Keratinocyte (primary cell): ENCODE measurements around the gene TNFRSF6B. TPM values are rescaled to one million over a fixed set of nuclear protein-coding genes. Genes with fewer than 3 reads are reported as not detected.

Source experiments
- DNase-seq: peaks from one replicate; pipeline ENCODE4 v3.0.0-alpha.2; 2011; ENCODE audit warnings: low read depth, missing footprints, low spot score
- FAIRE-seq: peaks from 2 replicates; lab custom pipeline; 2011; peaks lifted over from hg19 to GRCh38; lab: Jason Lieb, UNC
- H2AFZ ChIP-seq: 2 replicates; pipeline ENCODE4 v1.6.0; 2012; ENCODE audit warnings: low read length, control low read depth, inconsistent platforms; ENCODE audit not compliant: control insufficient read depth
- H3K27ac ChIP-seq: 2 replicates; pipeline ENCODE4 v1.5.1; 2011; ENCODE audit warnings: low read length; ENCODE audit not compliant: control insufficient read depth, insufficient read depth
- H3K27me3 ChIP-seq: 3 replicates; pipeline ENCODE4 v1.6.0; 2011; ENCODE audit warnings: low read length; ENCODE audit not compliant: control insufficient read depth, insufficient read depth; ENCODE audit errors: extremely low read depth
- H3K36me3 ChIP-seq, 2 experiments: 2 replicates in 1 of 2; 3 replicates in 1 of 2; pipeline ENCODE4 v1.5.1; 2011; ENCODE audit warnings: low read length in 2 of 2, mild to moderate bottlenecking in 1 of 2; ENCODE audit not compliant: control insufficient read depth in 2 of 2, insufficient read depth in 2 of 2; ENCODE audit errors: extremely low read depth in 1 of 2
- H3K4me1 ChIP-seq: 3 replicates; pipeline ENCODE4 v1.5.1; 2011; ENCODE audit warnings: low read length; ENCODE audit not compliant: control insufficient read depth, insufficient read depth; ENCODE audit errors: extremely low read depth
- H3K4me2 ChIP-seq: 3 replicates; pipeline ENCODE4 v1.6.0; 2011; ENCODE audit warnings: low read depth, low read length; ENCODE audit not compliant: control insufficient read depth, insufficient read depth; ENCODE audit errors: extremely low read depth
- H3K4me3 ChIP-seq, 3 experiments: fragments of 200-600 bp in 1 of 3; sonication (generic) in 1 of 3; 2 replicates in 2 of 3; 3 replicates in 1 of 3; pipeline ENCODE4 v1.5.1; 2011 to 2016; ENCODE audit warnings: low read length in 3 of 3, mild to moderate bottlenecking in 3 of 3, control low read depth in 2 of 3, inconsistent platforms in 1 of 3, low read depth in 1 of 3, mixed read lengths in 1 of 3, mixed run types in 1 of 3, moderate library complexity in 1 of 3; ENCODE audit not compliant: control insufficient read depth in 2 of 3, insufficient read depth in 2 of 3; ENCODE audit errors: extremely low read depth in 1 of 3
- H3K79me2 ChIP-seq: 2 replicates; pipeline ENCODE4 v1.6.0; 2012; ENCODE audit warnings: low read length; ENCODE audit not compliant: control insufficient read depth, insufficient read depth
- H3K9ac ChIP-seq: 3 replicates; pipeline ENCODE4 v1.6.0; 2011; ENCODE audit warnings: low read length; ENCODE audit not compliant: control insufficient read depth, insufficient read depth; ENCODE audit errors: extremely low read depth
- H3K9me1 ChIP-seq: 3 replicates; pipeline ENCODE4 v1.6.0; 2011; ENCODE audit warnings: low read length; ENCODE audit not compliant: control insufficient read depth, insufficient read depth; ENCODE audit errors: extremely low read depth
- H3K9me3 ChIP-seq: 2 replicates; pipeline ENCODE4 v1.5.1; 2012; ENCODE audit warnings: low read depth, low read length; ENCODE audit not compliant: control insufficient read depth
- H4K20me1 ChIP-seq: 3 replicates; pipeline ENCODE4 v1.6.0; 2011; ENCODE audit warnings: low read length; ENCODE audit not compliant: control insufficient read depth, insufficient read depth; ENCODE audit errors: extremely low read depth
- CTCF ChIP-seq, 3 experiments: IDR thresholded peaks in 1 of 3; conservative IDR thresholded peaks in 1 of 3; optimal IDR thresholded peaks in 1 of 3; 2 replicates in 2 of 3; 3 replicates in 1 of 3; pipeline versions ENCODE3 to v1.5.1; 2011; ENCODE audit warnings: low read length in 3 of 3, mild to moderate bottlenecking in 3 of 3, moderate library complexity in 2 of 3, control low read depth in 1 of 3, inconsistent platforms in 1 of 3; ENCODE audit not compliant: insufficient read depth in 2 of 3; ENCODE audit errors: extremely low read depth in 1 of 3
- EZH2 ChIP-seq: IDR thresholded peaks from one replicate; pipeline ENCODE4 v1.6.1; 2012; ENCODE audit warnings: inconsistent platforms, mild to moderate bottlenecking, low read length, moderate library complexity
- dilution Hi-C: fragments of 300-500 bp; cut with MboI; formaldehyde crosslinking; loops from one replicate; pipeline ENCODE4 v1.7.0; 2020; ENCODE audit warnings: low sequenced_read_pairs; ENCODE audit not compliant: extremely low pct_ligation_motif_present
- polyA plus RNA-seq, 5 experiments: library from polyadenylated mRNA; depleted of rRNA in 3 of 5; stranded (reverse) in 3 of 5; stranded (forward) in 1 of 5; unstranded in 1 of 5; fragments of >200 nt; gene quantifications; 1 replicate in 1 of 5; 2 replicates in 3 of 5; 3 replicates in 1 of 5; pipeline versions ENCODE4 v1.2.1 to v1.2.3, GENCODE V29; 2011 to 2012; ENCODE audit warnings: missing spikeins in 2 of 5, low read depth in 1 of 5, low replicate concordance in 1 of 5

TNFRSF6B gene
- polyA plus RNA-seq, 1 donor (not counting 4 experiments of a cell fraction or from before 2014, with no cell fraction given) = 51.9 TPM

- Histone ChIP-seq H3K36me3 (peaks cover 19 to 23% of the 10 kb centered on the region in 2 experiments), H3K4me3 (no peak overlapping the region), H3K4me2 (no peak overlapping the region), H3K9ac (no peak overlapping the region), H3K4me1 (peaks cover 18% of the 10 kb centered on the region), H4K20me1 (no peaks in the 10 kb centered on the region), H3K27me3 (no peaks in the 10 kb centered on the region), H3K9me3 (no peaks in the 10 kb centered on the region), H3K9me1 (no peaks in the 10 kb centered on the region), H3K27ac (no peak overlapping the region), H2AFZ (no peak overlapping the region), H3K79me2 (peaks cover 20% of the 10 kb centered on the region)
- DNase-seq = no peak
- no peak for FAIRE-seq
- TF ChIP-seq CTCF (optimal IDR thresholded peaks at IDR 0.05 in 1 of 3, IDR thresholded peaks at IDR 0.05 in 1 of 3, conservative IDR thresholded peaks at IDR 0.05 in 1 of 3; ENCODE audit: extremely low read depth in 1 of 3, insufficient read depth in 2 of 3, low read length in 3 of 3) = no peak
- no peak for TF ChIP-seq EZH2
- dilution Hi-C loops = no loop called here
Measured at GRCh38 chr20:63733579-63734081, 37.2 kb downstream of the TNFRSF6B start.

DNA sequence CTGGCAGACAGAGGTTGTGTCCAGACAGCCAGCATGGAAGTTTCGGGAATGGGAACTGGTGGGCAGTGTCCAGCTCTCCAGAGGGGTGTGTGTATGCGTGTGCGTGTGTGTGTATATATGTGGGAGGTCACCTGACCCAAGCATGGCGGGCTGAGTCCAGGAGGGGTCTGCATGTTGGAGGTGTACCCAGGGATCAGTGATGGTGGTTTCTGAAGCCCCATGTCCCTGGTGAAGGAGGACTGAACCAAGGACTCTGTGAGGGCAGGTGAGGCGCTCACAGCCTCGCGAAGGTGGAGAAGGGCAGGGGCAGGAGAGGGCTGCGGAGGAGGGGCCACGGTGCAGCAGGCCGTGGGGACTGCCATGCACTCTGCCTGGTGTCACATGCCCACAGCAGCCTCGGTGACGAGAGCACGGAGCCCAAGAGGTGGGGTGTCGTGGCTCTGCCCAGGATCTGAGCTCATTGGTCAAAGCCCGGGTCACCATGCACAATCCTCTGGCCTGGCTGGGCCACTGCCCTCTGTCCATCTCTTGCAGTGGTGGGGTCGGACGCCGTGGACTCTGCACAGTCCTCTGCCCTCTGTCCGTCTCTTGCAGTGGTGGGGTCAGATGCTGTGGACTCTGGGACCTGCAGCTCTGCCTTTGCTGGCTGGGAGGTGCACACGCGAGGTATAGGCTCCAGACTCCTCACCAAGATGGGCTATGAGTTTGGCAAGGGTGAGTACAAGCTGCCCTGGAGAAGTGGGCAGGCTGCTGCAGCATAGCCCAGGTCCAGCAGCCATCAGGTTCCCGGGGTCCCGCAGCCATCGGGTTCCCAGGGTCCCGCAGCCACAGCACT lies 37.9 kb downstream of the TNFRSF6B start:
- FAIRE-seq = no peak

More for the DNA sequence above, 37.9 kb downstream of the TNFRSF6B start:
- H3K9me1 ChIP-seq = no peaks in the 10 kb centered on the region
- H4K20me1 ChIP-seq = no peaks in the 10 kb centered on the region
- no peaks in the 10 kb centered on the region for H3K9me3 ChIP-seq
- H3K9ac ChIP-seq = no peak overlapping the region
- peaks cover 18 to 23% of the 10 kb centered on the region in 2 experiments for H3K36me3 ChIP-seq
- H3K4me2 ChIP-seq = no peak overlapping the region
- peaks cover 18% of the 10 kb centered on the region for H3K4me1 ChIP-seq
- DNase-seq = no peak
- no peaks in the 10 kb centered on the region for H3K27me3 ChIP-seq
- no peak overlapping the region for H2AFZ ChIP-seq
- TF ChIP-seq EZH2 = no peak
- no peak for TF ChIP-seq CTCF (optimal IDR thresholded peaks at IDR 0.05 in 1 of 3, IDR thresholded peaks at IDR 0.05 in 1 of 3, conservative IDR thresholded peaks at IDR 0.05 in 1 of 3; ENCODE audit: extremely low read depth in 1 of 3, insufficient read depth in 2 of 3, low read length in 3 of 3)
- H3K27ac ChIP-seq = no peak overlapping the region
- dilution Hi-C loops = no loop called here
- H3K79me2 ChIP-seq = peaks cover 20% of the 10 kb centered on the region
- H3K4me3 ChIP-seq = no peak overlapping the region
